Chondrocyte (in vitro differentiated cells): ENCODE measurements around the gene MRTFA. TPM values are rescaled to one million over a fixed set of nuclear protein-coding genes. Genes with fewer than 3 reads are reported as not detected.

ENCODE experiments used
- DNase-seq: peaks from one replicate; pipeline ENCODE4 v3.0.0; 2021; ENCODE audit warnings: mixed read lengths, low spot score
- H3K27ac Mint-ChIP-seq: one replicate; pipeline ENCODE4 v1.8.0; 2021; ENCODE audit warnings: mild to moderate bottlenecking, moderate library complexity, mixed read lengths; ENCODE audit not compliant: unreplicated experiment
- H3K27me3 Mint-ChIP-seq: 2 replicates; pipeline ENCODE4 v1.8.0; 2021; ENCODE audit warnings: low read depth, mixed read lengths
- H3K36me3 Mint-ChIP-seq: 2 replicates; pipeline ENCODE4 v1.8.0; 2021; ENCODE audit warnings: low read depth, mixed read lengths
- H3K4me1 Mint-ChIP-seq: 2 replicates; pipeline ENCODE4 v1.8.0; 2021; ENCODE audit warnings: low read depth, mild to moderate bottlenecking, mixed read lengths
- H3K4me3 Mint-ChIP-seq: one replicate; pipeline ENCODE4 v1.8.0; 2021; ENCODE audit warnings: mild to moderate bottlenecking, moderate library complexity, mixed read lengths; ENCODE audit not compliant: unreplicated experiment
- H3K9me3 Mint-ChIP-seq: 2 replicates; pipeline ENCODE4 v1.8.0; 2021; ENCODE audit warnings: low read depth, mixed read lengths
- CTCF ChIP-seq: fragments of 200-600 bp; sonication (generic); IDR thresholded peaks from 2 replicates; pipeline ENCODE4 v1.5.0; 2021; ENCODE audit warnings: antibody characterized with exemption, mild to moderate bottlenecking, moderate library complexity
- total RNA-seq: library from RNA; stranded (reverse); gene quantifications from 3 replicates; pipeline ENCODE4 v1.2.1, GENCODE V29; 2021

The MRTFA gene
- total RNA-seq, 1 donor from 2014 or later: 69.8 TPM

GRCh38 chr22:40485813-40486667, 150.5 kb downstream of the MRTFA start:
- Mint-ChIP-seq H3K4me1 (peaks cover 59% of the 10 kb centered on the region), H3K4me3 (no peak overlapping the region), H3K27ac (peak overlapping the region; percentile 87), H3K36me3 (peaks cover 1% of the 10 kb centered on the region), H3K9me3 (no peaks in the 10 kb centered on the region), H3K27me3 (no peaks in the 10 kb centered on the region)
- DNase-seq: no peak
- TF ChIP-seq CTCF: peak; percentile 8

- Mint-ChIP-seq H3K9me3 (no peaks in the 10 kb centered on the region), H3K27ac (peak overlapping the region; percentile 87), H3K4me3 (peak overlapping the region; percentile 8), H3K27me3 (no peaks in the 10 kb centered on the region), H3K4me1 (peaks cover 61% of the 10 kb centered on the region), H3K36me3 (no peaks in the 10 kb centered on the region)
- no peak for TF ChIP-seq CTCF
- no peak for DNase-seq
Observed at GRCh38 chr22:40484906-40485669, 151.4 kb downstream of the MRTFA start.

GRCh38 chr22:40482886-40483285, 153.6 kb downstream of the MRTFA start:
- DNase-seq: no peak
- peak overlapping the region; percentile 5 for H3K27ac Mint-ChIP-seq

GRCh38 chr22:40482391-40482790, 154.1 kb downstream of the MRTFA start:
- Mint-ChIP-seq H3K27ac (peak overlapping the region; percentile 34), H3K27me3 (no peaks in the 10 kb centered on the region), H3K9me3 (no peaks in the 10 kb centered on the region), H3K36me3 (no peaks in the 10 kb centered on the region), H3K4me3 (no peak overlapping the region), H3K4me1 (peaks cover 67% of the 10 kb centered on the region)
- no peak for DNase-seq
- TF ChIP-seq CTCF: no peak

More at GRCh38 chr22:40482886-40483285, 153.6 kb downstream of the MRTFA start:
- H3K4me1 Mint-ChIP-seq: peaks cover 67% of the 10 kb centered on the region
- no peaks in the 10 kb centered on the region for H3K27me3 Mint-ChIP-seq
- no peaks in the 10 kb centered on the region for H3K9me3 Mint-ChIP-seq
- TF ChIP-seq CTCF: no peak
- H3K36me3 Mint-ChIP-seq: no peaks in the 10 kb centered on the region
- H3K4me3 Mint-ChIP-seq: no peak overlapping the region

- H3K27ac Mint-ChIP-seq: peak overlapping the region; percentile 68
- H3K4me1 Mint-ChIP-seq: peaks cover 64% of the 10 kb centered on the region
Observed at GRCh38 chr22:40480996-40481395, 155.5 kb downstream of the MRTFA start.

More at GRCh38 chr22:40480996-40481395, 155.5 kb downstream of the MRTFA start:
- Mint-ChIP-seq H3K4me3 (no peak overlapping the region), H3K9me3 (no peaks in the 10 kb centered on the region), H3K27me3 (no peaks in the 10 kb centered on the region), H3K36me3 (no peaks in the 10 kb centered on the region)
- no peak for DNase-seq
- no peak for TF ChIP-seq CTCF
